GM19240 (cell line): ENCODE measurements around the gene RGPD3.

Experiments
- DNase-seq: peaks from one replicate; pipeline ENCODE4 v3.0.0; 2011; ENCODE audit warnings: low spot score; ENCODE audit not compliant: insufficient read length

The RGPD3 gene

DNA sequence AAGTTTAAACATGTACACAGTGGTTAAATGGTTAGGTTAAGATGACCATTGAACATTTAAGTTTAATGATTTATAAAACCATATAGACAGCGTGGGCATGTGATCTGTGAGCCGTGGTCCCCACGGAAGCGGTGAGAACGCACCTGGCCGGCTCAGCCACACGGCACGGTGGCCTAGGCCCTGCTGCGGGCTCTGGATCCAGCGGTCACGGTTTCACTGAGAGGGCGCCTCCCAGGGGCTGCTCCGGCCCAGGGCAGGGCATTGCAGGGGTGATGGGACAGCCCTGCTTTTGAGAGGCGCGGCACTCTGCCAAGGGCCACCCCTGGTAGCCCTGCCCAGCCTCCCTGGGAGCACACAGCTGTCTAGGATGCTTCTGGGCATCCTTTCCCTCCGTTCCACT, 124.9 kb downstream of the RGPD3 start:
- DNase-seq, result no peak

DNA sequence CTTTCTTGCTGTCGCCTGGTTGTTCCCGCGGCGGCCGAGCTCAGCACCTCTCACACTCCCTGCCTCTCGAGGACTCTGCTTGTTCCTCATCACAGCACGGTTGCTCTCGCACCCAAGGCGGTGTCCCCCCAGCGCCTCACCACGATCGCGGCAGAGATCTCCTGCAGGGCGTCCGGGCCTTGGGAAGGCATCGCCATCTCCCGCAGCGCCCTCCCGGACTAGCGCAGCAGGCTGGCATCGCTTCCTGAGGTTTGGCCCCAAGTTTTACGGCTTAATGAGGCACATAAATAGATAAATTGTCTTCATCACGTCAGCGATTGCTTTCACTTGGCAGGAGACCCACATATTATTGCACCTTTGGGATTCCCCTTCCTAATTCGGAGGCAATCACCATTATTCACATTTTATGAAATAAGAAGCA, 125.4 kb downstream of the RGPD3 start:
- DNase-seq, result no peak

- no peak for DNase-seq
Measured at GRCh38 chr2:106341666-106342065, 126.5 kb downstream of the RGPD3 start.
